Amniotic stem cell (primary cell): Measurements from ENCODE around the gene SLC7A1.

Source experiments
- DNase-seq: peaks from one replicate; lab custom pipeline; 2025; lab: John Stamatoyannopoulos, UW

SLC7A1 gene

DNA sequence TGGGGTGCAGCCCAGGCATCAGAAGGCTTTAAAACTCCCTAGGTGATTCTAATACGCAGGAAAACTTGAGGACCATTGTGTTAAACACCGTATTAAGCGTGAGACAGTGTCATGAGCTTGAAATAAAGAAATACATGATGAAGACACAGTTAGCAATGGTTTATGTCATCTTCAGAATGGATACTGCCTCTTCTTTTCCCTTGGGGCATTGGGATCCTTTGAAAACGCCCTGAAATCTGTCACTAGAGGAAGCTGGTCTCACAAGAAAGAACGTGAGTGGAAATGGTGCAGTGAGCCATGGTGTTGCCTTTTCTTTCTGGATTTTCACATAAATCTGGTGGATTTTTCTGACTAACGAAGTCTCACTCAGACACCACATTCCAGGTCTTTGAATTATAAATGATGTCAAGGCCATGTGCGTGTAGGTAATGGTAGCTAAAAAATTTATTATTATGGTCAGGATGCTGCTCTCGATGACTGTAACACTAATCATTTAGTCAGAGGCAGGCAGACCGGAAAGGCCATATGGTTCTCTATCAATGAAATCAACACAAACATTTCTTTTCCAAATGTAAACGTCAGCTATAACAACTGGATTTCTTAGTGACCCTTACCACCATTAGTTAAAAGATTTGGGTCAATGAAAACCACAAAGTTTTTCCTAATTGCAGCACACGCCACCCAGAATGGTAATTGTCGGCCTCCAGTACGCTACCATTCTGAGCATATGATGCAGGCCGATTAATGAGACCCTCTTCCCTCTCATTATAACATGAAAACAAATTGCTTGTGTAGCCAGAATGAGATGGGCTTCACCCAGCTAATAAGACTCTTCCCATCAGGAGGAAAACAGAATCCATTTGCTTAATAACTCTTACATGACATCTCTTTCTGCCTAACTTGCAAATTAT is 105.6 kb downstream of the SLC7A1 start:
- DNase-seq = no peak

GRCh38 chr13:29487466-29488454 is 107.7 kb downstream of the SLC7A1 start:
- DNase-seq = no peak

- no peak for DNase-seq
Observed at GRCh38 chr13:29486551-29486950, 108.9 kb downstream of the SLC7A1 start.

- no peak for DNase-seq
Observed at GRCh38 chr13:29484796-29485195, 110.7 kb downstream of the SLC7A1 start.

DNA sequence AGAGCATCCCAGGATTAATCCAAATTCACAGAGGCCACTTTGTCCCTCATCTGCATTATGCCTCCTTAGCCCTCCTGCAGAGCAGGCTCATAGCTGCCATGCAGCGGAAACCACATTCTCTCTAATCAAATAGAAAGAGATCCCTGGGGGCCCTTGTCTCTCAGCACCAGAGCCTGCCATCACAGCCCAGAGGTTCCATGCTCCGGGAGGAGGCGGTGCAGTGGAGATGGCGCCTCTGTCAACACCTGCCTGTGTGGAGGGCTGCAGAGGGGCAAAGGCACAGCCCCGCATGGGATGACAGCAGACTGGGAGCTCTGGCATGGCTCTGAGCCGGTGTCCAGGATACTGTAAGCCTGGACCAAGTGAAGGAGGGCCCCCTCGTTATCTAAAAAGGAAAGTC is 111.3 kb downstream of the SLC7A1 start:
- DNase-seq = no peak

DNA sequence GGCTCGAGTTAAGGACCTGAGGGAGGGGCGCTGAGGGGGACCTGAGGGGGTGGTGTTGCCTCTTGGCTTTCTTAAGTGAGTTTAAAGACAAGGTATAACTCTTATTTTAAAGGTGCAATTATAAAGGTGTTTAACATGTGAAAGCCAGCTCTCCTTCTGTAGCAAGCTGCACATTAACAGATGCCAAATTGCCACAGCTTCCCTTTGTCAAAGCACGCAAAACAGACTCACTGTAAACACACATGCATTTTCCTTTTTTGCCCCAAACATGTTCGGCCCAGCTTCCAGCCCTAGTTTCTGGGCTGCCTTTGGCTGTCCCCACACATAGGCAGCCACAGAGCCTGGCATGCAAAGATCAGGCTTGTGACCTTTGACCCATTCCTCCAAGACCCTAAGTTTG is 111.9 kb downstream of the SLC7A1 start:
- no peak for DNase-seq

- DNase-seq = no peak
Observed at GRCh38 chr13:29483211-29483610, 112.3 kb downstream of the SLC7A1 start.

DNA sequence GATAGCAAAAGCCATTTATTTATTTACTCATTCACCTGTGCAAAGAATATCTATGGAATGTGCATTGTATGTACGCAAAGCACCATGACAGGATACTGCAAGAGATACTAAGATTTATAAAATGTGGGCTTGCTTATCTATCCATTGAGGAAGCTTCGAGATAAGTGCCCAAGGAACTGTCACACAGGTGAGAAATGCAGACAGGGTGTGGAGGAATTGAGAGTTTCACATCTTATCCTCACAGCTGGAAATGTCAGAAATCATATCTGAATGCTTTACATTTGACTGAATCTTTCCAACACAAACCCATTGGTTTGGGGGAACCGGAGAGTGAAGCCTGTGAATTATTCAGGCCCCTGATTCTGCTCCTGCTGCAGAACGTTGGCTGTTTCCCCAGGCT is 113.0 kb downstream of the SLC7A1 start:
- DNase-seq = no peak

GRCh38 chr13:29481603-29482002 is 113.9 kb downstream of the SLC7A1 start:
- no peak for DNase-seq

DNA sequence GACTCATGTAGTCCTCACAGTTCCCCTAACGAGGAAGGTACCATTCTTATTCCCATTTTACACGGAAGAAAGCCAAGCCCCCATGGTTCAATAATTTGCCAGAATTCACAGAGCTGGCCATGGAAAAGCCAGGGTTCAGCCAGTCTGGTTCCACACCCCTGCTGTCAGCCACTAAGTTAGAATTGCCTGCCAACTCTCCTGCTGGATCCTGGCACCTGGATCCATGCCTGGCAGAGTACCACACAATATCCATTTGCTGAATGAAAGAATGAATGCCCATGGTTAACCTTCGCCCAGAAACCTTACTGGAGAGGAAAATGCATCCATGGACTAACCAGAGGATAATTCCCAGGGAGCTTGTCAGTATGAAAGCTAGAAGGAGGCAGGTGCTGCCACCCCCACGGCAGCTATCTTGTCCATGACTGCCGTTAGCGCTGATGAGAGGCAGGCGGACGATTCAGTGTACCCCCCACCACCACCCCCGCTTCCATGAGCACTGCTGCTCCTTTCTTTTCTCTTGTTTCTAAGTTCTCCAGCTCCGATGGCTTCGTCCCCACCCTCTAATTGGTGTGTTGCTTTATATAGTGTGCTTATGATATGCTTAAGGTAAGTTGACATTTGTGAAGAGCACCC is 114.5 kb downstream of the SLC7A1 start:
- DNase-seq = no peak

GRCh38 chr13:29479716-29480492 is 115.6 kb downstream of the SLC7A1 start:
- no peak for DNase-seq

- no peak for DNase-seq
Observed at GRCh38 chr13:29476046-29476445, 119.4 kb downstream of the SLC7A1 start.

DNA sequence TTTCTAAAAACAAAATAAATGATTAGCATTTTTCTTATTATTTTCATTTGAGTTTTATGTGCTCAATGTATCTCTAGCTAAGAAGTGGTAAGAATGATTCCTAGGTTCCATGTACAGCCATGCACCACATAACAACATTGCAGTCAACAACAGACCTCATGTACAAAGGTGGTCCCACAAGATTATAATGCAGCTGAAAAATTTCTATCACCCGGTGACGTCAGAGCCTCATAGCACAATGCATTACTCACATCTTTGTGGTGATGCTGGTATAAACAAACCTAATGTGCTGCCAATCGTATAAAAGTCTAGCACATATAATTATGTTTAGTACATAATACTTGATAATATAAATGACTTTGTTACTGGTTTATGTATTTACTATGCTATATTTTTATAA is 120.5 kb downstream of the SLC7A1 start:
- peak; percentile 9 for DNase-seq

DNA sequence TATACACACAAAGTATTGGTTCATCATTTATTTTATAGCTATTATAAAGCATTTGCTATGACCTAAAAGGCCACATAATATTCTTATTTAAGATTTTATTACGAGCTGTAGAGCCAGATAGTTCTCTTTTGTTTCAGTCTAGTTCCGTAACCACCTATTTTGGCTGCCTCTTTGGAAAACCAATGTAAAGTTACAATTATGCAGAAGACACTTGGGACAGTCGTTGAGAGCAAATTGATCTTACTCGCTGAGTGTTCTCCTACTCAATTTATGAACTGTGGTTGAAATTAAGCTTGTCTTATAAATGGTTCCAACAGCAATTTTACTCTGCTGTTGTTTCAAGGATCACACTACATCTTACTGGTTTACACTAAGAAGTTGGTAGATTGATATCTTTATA is 122.3 kb downstream of the SLC7A1 start:
- no peak for DNase-seq

- peak; percentile 44 for DNase-seq
Observed at GRCh38 chr13:29472332-29472961, 123.0 kb downstream of the SLC7A1 start.

- DNase-seq = no peak
Observed at GRCh38 chr13:29471551-29471950, 123.9 kb downstream of the SLC7A1 start.

GRCh38 chr13:29465741-29466293 is 129.7 kb downstream of the SLC7A1 start:
- DNase-seq = no peak

- DNase-seq = no peak
Observed at GRCh38 chr13:29464105-29464679, 131.3 kb downstream of the SLC7A1 start.

DNA sequence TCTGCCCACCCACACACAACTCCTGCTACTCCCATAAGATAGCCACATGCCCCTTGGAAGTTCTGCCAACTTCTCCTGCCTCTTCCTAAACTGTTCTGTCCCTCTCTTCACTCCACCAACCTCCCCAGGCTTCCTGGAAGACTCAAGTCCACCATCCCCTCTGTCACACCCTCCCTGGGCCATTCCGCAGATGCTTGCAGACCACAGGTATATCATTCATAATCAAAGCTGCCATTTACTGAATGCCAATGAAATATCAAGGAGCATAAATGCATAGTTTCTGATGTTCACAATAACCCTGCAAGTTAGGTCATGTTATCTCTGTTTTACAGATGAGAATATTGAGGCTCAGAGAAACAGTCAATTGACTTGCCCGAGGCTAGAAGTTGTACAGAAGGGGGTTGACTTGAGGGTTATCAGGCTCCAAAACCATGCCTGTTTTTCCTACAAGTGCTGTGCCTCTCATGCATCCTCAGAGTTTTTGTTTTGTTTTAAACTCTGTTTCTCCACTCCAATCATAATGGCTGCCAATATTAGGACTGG is 135.6 kb downstream of the SLC7A1 start:
- DNase-seq = no peak
